Activated naive CD8-positive, alpha-beta T cell treated with anti-CD3 and anti-CD28 coated beads, Interleukin-2, amount 50 U/mL, for 16 hours (primary cell): ENCODE measurements around the gene NCK1.
"Not testable (repeated sequence)": the region's sequence is repeated elsewhere in the genome, so short reads cannot be mapped to it uniquely, and the experiment has no call there.

ENCODE experiments used
- DNase-seq: peaks from one replicate; pipeline ENCODE4 v3.0.0-alpha.2; 2020; ENCODE audit warnings: low read depth, low spot score

NCK1 gene

DNA sequence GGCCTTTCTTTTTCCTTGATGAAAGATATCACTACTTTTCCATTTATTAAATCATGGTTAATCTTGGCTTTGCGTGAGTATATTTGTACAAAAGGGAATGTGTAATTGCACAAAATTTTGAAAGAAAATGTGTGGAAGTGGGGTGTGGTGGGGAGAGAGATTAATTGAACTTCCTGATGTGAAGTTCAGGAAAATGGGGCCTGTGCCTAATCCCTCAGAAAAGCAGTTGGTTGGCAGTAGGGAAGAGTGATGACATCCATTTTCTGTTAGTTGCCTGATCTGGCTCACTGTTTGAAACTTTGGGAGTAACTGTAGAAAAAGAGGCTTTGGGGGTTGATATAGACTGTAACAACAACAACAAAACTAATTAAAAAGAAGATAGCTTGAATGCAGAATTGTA lies 85.0 kb downstream of the NCK1 start:
- no peak for DNase-seq

DNA sequence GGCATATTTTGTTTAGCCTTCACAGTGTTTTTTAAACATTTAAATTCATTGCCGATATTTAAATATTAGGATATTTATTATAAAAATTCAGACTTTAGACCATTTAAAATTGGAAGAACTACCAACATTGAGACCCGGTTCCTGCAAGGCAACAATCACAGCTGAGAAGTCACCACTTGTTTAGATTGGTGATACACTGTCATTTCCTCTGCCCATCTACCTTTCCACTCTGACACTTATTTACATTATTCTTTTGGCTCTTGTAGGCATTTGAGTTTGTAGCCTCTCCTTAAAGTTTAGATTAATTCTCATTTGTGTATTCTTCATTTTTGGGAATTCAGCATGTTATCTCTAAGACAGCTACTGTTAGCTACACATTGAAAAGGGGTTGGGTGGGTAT lies 85.5 kb downstream of the NCK1 start:
- DNase-seq = no peak

GRCh38 chr3:136949146-136949545 lies 87.1 kb downstream of the NCK1 start:
- DNase-seq = no peak

GRCh38 chr3:136949708-136950107 lies 87.7 kb downstream of the NCK1 start:
- no peak for DNase-seq

DNA sequence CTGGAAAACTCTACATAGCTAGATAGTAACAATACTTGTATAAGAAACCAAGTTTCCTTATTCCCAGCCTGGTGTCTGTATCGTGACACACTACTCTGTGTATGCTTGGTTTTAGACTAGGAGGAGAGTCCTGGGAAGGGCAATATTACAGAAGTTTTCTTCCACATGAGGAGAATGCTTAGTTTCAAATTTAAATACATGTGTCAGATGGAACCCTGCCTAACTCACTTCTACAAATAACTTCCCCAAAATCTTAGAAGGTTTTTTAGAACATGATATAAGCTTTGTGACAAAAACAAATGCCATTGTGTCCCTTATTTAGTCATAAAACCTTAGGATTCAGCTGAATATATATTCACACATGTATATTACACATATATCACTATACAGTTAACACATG lies 88.6 kb downstream of the NCK1 start:
- no peak for DNase-seq

DNA sequence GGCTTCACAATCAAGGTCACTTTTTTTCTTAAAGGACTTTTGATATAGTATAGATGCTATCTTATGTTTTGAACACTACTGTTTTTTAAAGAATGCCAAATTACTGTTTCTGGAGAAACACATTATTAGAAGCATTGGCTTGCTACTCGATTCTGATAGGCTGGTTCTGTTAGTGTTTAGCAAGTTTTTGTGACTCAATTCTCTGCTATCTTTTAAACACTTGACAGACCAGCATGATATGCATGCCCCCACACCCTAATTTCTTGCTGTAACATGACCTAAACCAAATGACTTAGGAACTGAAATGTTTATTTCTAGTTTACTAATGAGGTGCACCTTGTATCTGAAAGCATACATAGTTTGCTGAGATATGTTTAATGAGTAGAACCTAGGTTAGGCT lies 90.3 kb downstream of the NCK1 start:
- no peak for DNase-seq

GRCh38 chr3:136954251-136954650 lies 92.2 kb downstream of the NCK1 start:
- no peak for DNase-seq

DNA sequence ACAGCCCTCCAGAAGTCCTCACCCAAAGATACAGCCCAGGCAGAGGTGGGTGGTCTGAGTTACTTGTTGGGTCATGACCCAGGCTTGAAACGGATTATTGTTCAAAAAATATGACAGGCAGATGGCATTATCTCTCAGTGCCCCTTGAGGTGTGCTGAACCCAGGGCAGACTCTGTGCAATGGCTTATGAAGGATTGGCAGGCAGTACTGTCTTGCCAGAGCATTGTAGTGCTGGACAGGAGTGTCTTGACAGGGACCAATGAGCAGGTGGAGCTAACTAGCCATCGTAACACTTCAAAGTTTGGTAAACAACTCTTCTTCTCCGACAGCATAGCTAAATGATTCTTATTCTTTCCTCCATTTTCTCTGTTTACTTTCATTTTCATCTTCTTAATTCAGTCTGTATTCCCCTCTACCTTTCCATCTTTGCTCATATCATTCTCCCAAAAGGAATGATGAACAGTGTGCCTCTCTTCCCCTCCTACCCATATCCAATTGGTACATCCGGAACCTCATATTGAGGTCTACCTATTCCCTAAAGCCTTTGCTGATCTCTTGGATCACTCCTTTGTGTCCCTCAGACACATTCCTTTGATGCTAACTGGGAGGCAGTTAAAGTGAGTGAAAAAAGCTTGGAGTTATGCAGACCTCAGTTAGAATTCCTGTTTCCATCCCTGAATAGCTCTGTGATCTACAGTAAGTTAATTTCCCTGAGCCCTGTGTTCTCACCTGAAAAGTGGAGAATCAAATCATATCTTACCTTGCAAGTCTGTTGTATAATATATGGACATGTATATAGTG lies 93.2 kb downstream of the NCK1 start:
- DNase-seq = no peak

GRCh38 chr3:136955813-136956212 lies 93.8 kb downstream of the NCK1 start:
- no peak for DNase-seq

DNA sequence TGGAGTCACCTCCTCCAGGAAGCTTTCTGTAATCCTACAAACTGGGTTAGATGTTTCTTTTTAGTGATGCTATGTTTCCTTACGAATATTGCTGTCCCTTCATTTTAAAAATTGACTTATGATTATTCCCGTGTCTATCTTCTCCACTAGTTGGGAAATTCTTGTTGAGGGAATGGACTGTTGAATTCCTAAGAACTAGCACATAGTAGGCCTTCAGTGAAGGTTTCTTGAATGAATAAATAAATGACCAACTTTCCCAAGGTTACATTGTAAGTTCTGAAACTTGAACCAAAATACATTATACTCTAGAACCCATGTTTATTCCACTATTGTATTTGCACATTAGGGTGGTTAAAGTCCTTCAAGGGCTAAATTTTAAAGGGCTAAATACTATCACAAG lies 95.0 kb downstream of the NCK1 start:
- no peak for DNase-seq

GRCh38 chr3:136957751-136958288 lies 95.8 kb downstream of the NCK1 start, which contains the start of gene IL20RB:
Gene IL20RB, plus strand, starts transcription at chr3:136957983. Its CDS starts 131 bp downstream, at chr3:136958114.
- no peak for DNase-seq

DNA sequence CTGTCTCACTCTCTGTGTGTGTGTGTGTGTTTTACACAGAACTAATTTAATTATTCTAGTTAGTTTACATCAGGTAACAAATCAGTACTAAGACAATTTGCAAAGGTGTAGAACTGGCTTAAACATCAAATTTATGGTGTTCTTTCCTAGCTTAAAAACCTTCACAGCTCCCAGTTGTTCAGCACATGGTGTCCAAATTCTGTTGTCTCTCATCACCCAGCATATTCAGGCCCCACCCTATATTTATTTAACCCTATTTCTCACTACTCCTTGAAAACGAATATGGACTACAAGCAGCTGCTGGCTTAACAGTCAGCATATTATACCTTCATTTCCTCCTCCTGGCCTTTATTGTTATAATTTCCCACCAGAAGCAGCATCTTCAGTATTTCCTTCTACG lies 96.9 kb downstream of the NCK1 start:
- DNase-seq = no peak

DNA sequence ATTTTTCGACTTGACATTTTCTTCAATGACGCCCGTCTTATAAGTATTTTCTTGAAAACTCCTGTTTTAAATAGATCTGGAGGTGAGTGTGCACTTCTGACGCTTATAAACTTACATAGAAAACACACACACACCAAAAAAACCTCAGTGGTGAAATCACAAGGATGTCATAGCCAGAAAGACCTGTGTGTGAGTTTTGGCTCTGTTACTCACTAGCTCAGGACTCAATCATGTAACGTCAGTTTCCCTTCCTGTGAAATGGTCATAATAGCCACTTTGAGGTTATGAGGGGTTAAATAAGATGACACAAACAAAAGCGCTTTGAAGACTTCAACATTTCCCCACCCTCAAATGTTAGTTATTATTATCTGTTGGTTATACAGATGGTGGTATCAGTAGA lies 97.6 kb downstream of the NCK1 start:
- no peak for DNase-seq

DNA sequence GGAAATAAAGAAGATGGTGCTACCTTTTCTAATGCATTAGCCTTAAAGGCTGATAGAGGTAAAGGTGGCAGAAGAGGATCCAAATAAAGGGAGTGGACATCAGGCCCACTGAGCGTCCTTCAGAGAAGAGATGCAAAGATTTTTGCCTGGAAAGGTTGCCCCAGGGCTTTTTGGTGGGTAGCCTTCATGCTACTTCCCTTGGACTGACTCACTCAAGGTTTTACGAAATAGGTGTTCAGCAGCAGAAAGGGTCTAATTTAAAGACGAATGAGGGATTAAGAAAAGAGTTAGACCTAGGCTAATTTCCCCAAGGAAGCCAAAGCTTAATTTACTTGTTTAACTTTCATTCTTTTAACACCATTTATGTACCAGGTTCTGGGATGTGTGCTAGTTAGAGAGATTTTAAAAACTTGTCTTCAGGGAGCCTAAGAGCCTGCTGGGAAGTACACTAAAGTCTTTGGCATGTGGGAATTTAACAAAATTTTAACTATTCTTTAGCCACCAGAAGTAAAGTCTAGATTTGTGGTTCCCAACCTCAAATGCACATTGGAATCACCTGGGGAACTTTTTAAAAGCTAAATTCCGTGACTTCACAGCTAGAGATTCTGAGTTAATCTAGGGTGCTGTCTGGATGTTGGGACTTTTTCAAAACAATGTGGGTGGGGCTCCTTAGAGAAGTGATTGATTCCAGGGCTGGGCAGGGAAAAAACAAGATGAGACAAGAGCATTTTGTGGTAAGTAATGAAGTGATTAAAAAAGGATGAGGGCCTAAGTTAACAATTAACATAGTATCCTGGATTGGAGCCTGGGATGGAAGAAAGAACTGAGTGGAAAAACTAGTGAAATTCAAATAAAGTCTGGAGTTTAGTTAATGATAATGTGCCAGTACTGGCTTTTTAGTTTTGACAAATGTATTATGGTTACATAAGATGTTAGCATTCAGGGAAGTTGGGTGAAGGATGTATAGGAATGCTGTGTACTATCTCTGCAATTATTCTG lies 99.1 kb downstream of the NCK1 start:
- DNase-seq = no peak

DNA sequence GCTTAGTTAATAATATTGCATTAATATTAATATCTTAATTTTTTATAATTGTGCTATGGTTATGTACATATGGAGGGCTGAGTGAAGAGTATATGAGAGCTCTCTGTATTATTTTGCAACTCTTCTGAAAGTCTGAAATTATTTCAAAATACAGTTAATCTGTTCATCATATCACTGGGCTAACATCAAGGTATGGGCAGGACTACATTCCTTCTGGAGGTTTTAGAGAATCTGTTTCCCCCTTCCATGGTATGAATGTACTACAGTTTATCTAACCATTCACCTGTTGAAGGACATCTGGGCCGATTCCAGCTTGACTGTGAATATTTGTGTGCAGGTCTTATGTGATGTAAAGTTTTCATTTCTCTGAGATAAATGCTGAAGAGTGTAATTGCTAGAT lies 100.9 kb downstream of the NCK1 start:
- DNase-seq = no peak

DNA sequence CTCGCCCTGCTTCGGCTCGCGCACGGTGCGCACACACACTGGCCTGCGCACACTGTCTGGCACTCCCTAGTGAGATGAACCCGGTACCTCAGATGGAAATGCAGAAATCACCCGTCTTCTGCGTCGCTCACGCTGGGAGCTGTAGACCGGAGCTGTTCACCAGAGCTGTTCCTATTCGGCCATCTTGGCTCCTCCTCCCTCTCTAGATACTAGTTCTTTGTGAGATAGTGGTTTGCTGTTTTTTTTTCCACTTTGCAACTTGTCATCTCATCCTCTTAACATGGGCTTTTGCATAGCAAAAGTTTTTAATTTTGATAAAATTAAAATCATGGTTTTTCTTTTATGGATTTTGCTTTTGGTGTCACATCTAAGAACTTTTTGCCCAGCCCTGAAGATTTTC lies 107.5 kb downstream of the NCK1 start:
- not testable (repeated sequence) for DNase-seq

DNA sequence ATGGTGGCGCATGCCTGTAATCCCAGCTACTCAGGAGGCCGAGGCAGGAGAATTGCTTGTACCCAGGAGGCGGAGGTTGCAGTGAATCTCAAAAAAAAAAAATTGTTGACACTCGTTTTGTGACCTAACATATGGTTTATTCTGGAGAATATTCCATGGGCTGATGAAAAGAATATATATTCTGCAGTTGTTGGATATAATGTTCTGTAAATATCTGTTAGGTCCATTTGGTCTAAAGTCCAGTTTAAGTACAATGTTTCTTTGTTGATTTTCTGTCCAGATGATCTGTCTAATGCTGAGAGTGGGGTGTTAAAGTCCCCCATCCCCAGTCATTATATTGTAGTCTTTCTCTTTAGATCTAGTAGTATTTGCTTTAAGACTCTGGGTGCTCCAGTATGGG lies 111.3 kb downstream of the NCK1 start:
- DNase-seq = no peak

DNA sequence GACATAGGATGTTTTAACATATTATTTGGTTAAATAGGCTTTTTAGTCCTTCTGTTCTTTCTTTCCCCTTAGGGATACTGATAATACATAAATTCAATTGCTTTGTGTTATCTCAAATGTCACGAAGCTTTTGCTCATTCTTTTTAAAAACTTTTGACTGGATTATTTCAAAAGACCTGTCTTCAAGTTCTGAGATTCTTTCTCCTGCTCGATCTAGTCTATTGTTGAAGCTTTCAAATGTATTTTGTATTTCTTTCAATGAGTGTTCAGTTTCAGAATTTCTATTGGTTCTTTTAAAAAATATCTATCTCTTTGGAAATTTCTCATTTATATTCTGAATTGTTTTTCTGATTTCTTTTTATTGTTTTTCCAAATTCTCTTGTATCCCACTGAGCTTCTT lies 112.7 kb downstream of the NCK1 start:
- DNase-seq = no peak

- no peak for DNase-seq
Measured at GRCh38 chr3:136979204-136979603, 117.2 kb downstream of the NCK1 start.

- DNase-seq = no peak
Measured at GRCh38 chr3:136979684-136980083, 117.7 kb downstream of the NCK1 start.

DNA sequence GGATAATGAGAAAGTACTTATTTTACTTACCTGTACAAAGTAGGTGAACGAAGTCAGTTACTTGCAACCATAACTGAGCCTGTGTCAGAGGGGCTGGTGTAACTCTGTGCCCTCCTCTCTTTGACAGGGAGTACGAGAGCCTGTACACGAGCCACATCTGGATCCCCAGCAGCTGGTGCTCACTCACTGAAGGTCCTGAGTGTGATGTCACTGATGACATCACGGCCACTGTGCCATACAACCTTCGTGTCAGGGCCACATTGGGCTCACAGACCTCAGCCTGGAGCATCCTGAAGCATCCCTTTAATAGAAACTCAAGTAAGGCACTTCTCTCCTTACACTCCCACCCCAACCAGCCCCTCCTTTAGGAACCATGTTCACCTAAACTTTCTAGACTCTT lies 120.0 kb downstream of the NCK1 start:
- DNase-seq = no peak

- no peak for DNase-seq
Measured at GRCh38 chr3:136982520-136983138, 120.6 kb downstream of the NCK1 start.
